Karpas-422 (cell line): ENCODE results near the gene CHCHD5. TPM values are rescaled to one million over a fixed set of nuclear protein-coding genes. Genes with fewer than 3 reads are reported as not detected.

ENCODE experiments used
- DNase-seq: peaks from one replicate; pipeline ENCODE4 v3.0.0-alpha.2; 2015
- H2AFZ ChIP-seq: fragments of 200-600 bp; sonication (generic); 2 replicates; pipeline ENCODE4 v1.6.1; 2014; ENCODE audit warnings: antibody characterized with exemption, low read length, mixed read lengths
- H3K27ac ChIP-seq: fragments of 200-600 bp; sonication (generic); 2 replicates; pipeline ENCODE4 v1.5.1; 2014; ENCODE audit warnings: mild to moderate bottlenecking, low read length, moderate library complexity
- H3K27me3 ChIP-seq: fragments of 200-600 bp; sonication (generic); 2 replicates; pipeline ENCODE4 v1.6.1; 2014; ENCODE audit warnings: low read length, mixed read lengths
- H3K36me3 ChIP-seq: fragments of 200-600 bp; sonication (generic); 2 replicates; pipeline ENCODE4 v1.6.1; 2014; ENCODE audit warnings: low read length, mixed read lengths; ENCODE audit not compliant: insufficient read depth
- H3K4me1 ChIP-seq: fragments of 200-600 bp; sonication (generic); 2 replicates; pipeline ENCODE4 v1.6.1; 2014; ENCODE audit warnings: mild to moderate bottlenecking, low read length, mixed read lengths
- H3K4me2 ChIP-seq: fragments of 200-600 bp; sonication (generic); 2 replicates; pipeline ENCODE4 v1.6.1; 2014; ENCODE audit warnings: low read length, low read depth, mild to moderate bottlenecking; ENCODE audit not compliant: poor library complexity, severe bottlenecking
- H3K4me3 ChIP-seq: fragments of 200-600 bp; sonication (generic); 2 replicates; pipeline ENCODE4 v1.5.1; 2014; ENCODE audit warnings: mild to moderate bottlenecking, antibody characterized with exemption, low read length, mixed read lengths
- H3K79me2 ChIP-seq: fragments of 200-600 bp; sonication (generic); 2 replicates; pipeline ENCODE4 v1.6.1; 2014; ENCODE audit warnings: mild to moderate bottlenecking, low read length, mixed read lengths
- H3K9ac ChIP-seq: fragments of 200-600 bp; sonication (generic); 2 replicates; pipeline ENCODE4 v1.6.0; 2014; ENCODE audit warnings: low read length
- H3K9me2 ChIP-seq: fragments of 200-600 bp; sonication (generic), shearing (Covaris generic); replicated peaks from 2 replicates; pipeline ENCODE4 v1.6.0; 2014; ENCODE audit warnings: mild to moderate bottlenecking, low read length, moderate library complexity; ENCODE audit not compliant: insufficient read depth
- H3K9me3 ChIP-seq: fragments of 300-700, 200-600 bp; sonication (generic); 2 replicates; pipeline ENCODE4 v1.6.1; 2014; ENCODE audit warnings: low read length, mixed read lengths
- H4K20me1 ChIP-seq: fragments of 200-600 bp; sonication (generic); 2 replicates; pipeline ENCODE4 v1.6.1; 2014; ENCODE audit warnings: mild to moderate bottlenecking, antibody characterized with exemption, low read length, low read depth; ENCODE audit not compliant: insufficient read depth
- total RNA-seq: library from RNA; depleted of rRNA; stranded (reverse); fragments of >200 nt; shearing (Covaris generic); gene quantifications from 2 replicates; pipeline ENCODE4 v1.2.3, GENCODE V29; 2014; ENCODE audit warnings: low replicate concordance

The CHCHD5 gene
- total RNA-seq, 1 experiment from 2014 or later: 30.0 TPM

GRCh38 chr2:112621790-112622527 is 37.5 kb downstream of the CHCHD5 start:
- H2AFZ ChIP-seq: no peak overlapping the region
- DNase-seq: no peak
- H3K9ac ChIP-seq: no peak overlapping the region

GRCh38 chr2:112622528-112622849 is 38.1 kb downstream of the CHCHD5 start:
- H3K9me3 ChIP-seq: no peaks in the 10 kb centered on the region
- H3K79me2 ChIP-seq: no peaks in the 10 kb centered on the region
- peaks cover 4% of the 10 kb centered on the region; the same call in 1 of the 2 replicates for H3K4me1 ChIP-seq
- no peaks in the 10 kb centered on the region for H3K27me3 ChIP-seq
- no peaks in the 10 kb centered on the region for H3K9me2 ChIP-seq
- H3K36me3 ChIP-seq: no peaks in the 10 kb centered on the region
- H2AFZ ChIP-seq: no peak overlapping the region
- H3K9ac ChIP-seq: no peak overlapping the region
- H4K20me1 ChIP-seq: no peaks in the 10 kb centered on the region
- no peak overlapping the region for H3K4me3 ChIP-seq
- H3K27ac ChIP-seq: no peak overlapping the region
- no peak overlapping the region for H3K4me2 ChIP-seq
- no peak for DNase-seq

More at GRCh38 chr2:112621790-112622527, 37.5 kb downstream of the CHCHD5 start:
- H3K36me3 ChIP-seq: no peaks in the 10 kb centered on the region
- H3K9me3 ChIP-seq: no peaks in the 10 kb centered on the region
- no peaks in the 10 kb centered on the region for H4K20me1 ChIP-seq
- H3K4me1 ChIP-seq: peaks cover 4% of the 10 kb centered on the region; the same call in 1 of the 2 replicates
- H3K4me3 ChIP-seq: no peak overlapping the region
- no peaks in the 10 kb centered on the region for H3K27me3 ChIP-seq
- H3K79me2 ChIP-seq: no peaks in the 10 kb centered on the region
- no peak overlapping the region for H3K27ac ChIP-seq
- no peak overlapping the region for H3K4me2 ChIP-seq
- no peaks in the 10 kb centered on the region for H3K9me2 ChIP-seq

- Histone ChIP-seq H3K36me3 (no peaks in the 10 kb centered on the region), H3K9me3 (no peaks in the 10 kb centered on the region), H3K9me2 (no peaks in the 10 kb centered on the region), H2AFZ (no peak overlapping the region), H3K4me2 (no peak overlapping the region), H3K27me3 (no peaks in the 10 kb centered on the region), H3K9ac (no peak overlapping the region), H3K4me3 (no peak overlapping the region), H3K79me2 (no peaks in the 10 kb centered on the region), H3K4me1 (peaks cover 4% of the 10 kb centered on the region; the same call in 1 of the 2 replicates), H3K27ac (no peak overlapping the region), H4K20me1 (no peaks in the 10 kb centered on the region)
- no peak for DNase-seq
Observed at GRCh38 chr2:112623913-112624777, 39.7 kb downstream of the CHCHD5 start.

- Histone ChIP-seq H4K20me1 (no peaks in the 10 kb centered on the region), H3K36me3 (no peaks in the 10 kb centered on the region), H3K4me1 (peaks cover 4% of the 10 kb centered on the region; the same call in 1 of the 2 replicates), H3K4me2 (no peak overlapping the region), H2AFZ (no peak overlapping the region), H3K4me3 (no peak overlapping the region), H3K79me2 (no peaks in the 10 kb centered on the region), H3K27ac (no peak overlapping the region), H3K27me3 (no peaks in the 10 kb centered on the region), H3K9ac (no peak overlapping the region), H3K9me3 (no peaks in the 10 kb centered on the region), H3K9me2 (no peaks in the 10 kb centered on the region)
- DNase-seq: no peak
Observed at GRCh38 chr2:112625474-112626114, 41.2 kb downstream of the CHCHD5 start.

GRCh38 chr2:112626604-112627059 is 42.2 kb downstream of the CHCHD5 start:
- peak overlapping the region; percentile 43; the same call in 1 of the 2 replicates for H3K4me3 ChIP-seq
- H3K27me3 ChIP-seq: no peaks in the 10 kb centered on the region
- H3K4me1 ChIP-seq: peaks cover 9% of the 10 kb centered on the region
- no peak overlapping the region for H3K27ac ChIP-seq
- H2AFZ ChIP-seq: peak overlapping the region; percentile 97
- H3K79me2 ChIP-seq: no peaks in the 10 kb centered on the region
- DNase-seq: peak; percentile 79
- H3K9me3 ChIP-seq: no peaks in the 10 kb centered on the region
- 0 out of 2 replicates have a peak overlapping the region, but pooled peaks have one; percentile 16 for H3K9ac ChIP-seq
- no peaks in the 10 kb centered on the region for H3K9me2 ChIP-seq
- H3K36me3 ChIP-seq: no peaks in the 10 kb centered on the region
- no peaks in the 10 kb centered on the region for H4K20me1 ChIP-seq
- peak overlapping the region; percentile 56 for H3K4me2 ChIP-seq

- no peak overlapping the region for H3K27ac ChIP-seq
- no peaks in the 10 kb centered on the region for H3K79me2 ChIP-seq
- no peaks in the 10 kb centered on the region for H3K27me3 ChIP-seq
- no peaks in the 10 kb centered on the region for H3K36me3 ChIP-seq
- H3K9me2 ChIP-seq: no peaks in the 10 kb centered on the region
- H3K9ac ChIP-seq: 0 out of 2 replicates have a peak overlapping the region, but pooled peaks have one; percentile 16
- H3K4me2 ChIP-seq: peak overlapping the region; percentile 56
- H4K20me1 ChIP-seq: no peaks in the 10 kb centered on the region
- peak overlapping the region; percentile 43; the same call in 1 of the 2 replicates for H3K4me3 ChIP-seq
- peaks cover 9% of the 10 kb centered on the region for H3K4me1 ChIP-seq
- DNase-seq: no peak
- H2AFZ ChIP-seq: peak overlapping the region; percentile 97
- H3K9me3 ChIP-seq: no peaks in the 10 kb centered on the region
Observed at GRCh38 chr2:112627060-112628040, 42.9 kb downstream of the CHCHD5 start.

- no peak for DNase-seq
- no peak overlapping the region for H3K9ac ChIP-seq
- no peaks in the 10 kb centered on the region for H3K27me3 ChIP-seq
- H3K9me2 ChIP-seq: no peaks in the 10 kb centered on the region
- no peaks in the 10 kb centered on the region for H3K36me3 ChIP-seq
- peaks cover 9% of the 10 kb centered on the region for H3K4me1 ChIP-seq
- no peaks in the 10 kb centered on the region for H4K20me1 ChIP-seq
- no peak overlapping the region for H3K4me3 ChIP-seq
- no peaks in the 10 kb centered on the region for H3K79me2 ChIP-seq
- H2AFZ ChIP-seq: no peak overlapping the region
- H3K4me2 ChIP-seq: no peak overlapping the region
- no peaks in the 10 kb centered on the region for H3K9me3 ChIP-seq
- H3K27ac ChIP-seq: no peak overlapping the region
Observed at GRCh38 chr2:112629224-112629623, 44.8 kb downstream of the CHCHD5 start.
